Measurements from ENCODE around the gene PFKFB3. TPM values are rescaled to one million over a fixed set of nuclear protein-coding genes. Genes with fewer than 3 reads are reported as not detected.

The PFKFB3 gene
- total and polyA plus RNA-seq, 4 donors, result 11.4 to 234 (median 66.3) TPM

DNA sequence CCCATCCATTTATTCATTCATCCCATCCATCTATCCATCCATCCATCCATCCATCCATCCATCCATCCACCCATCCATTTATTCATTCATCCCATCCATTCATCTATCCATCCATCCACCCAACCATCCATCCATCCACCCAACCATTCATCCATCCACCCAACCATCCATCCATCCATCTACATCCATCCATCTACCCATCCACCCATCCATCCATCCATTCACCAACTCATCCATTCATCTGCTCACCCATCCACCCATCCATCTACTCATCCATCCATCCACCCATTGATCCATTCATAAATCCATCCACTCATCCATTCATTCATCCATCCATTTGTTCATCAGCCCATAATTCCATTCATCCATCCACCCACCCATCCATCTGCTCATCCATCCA lies 56.4 kb downstream of the PFKFB3 start:
- peaks cover 0 to 1% (median 0%) of the 10 kb centered on the region in 5 donors for H3K4me1 ChIP-seq (ENCODE audit: control insufficient read depth in 5 of 5, insufficient read depth in 5 of 5, low read length in 5 of 5)

DNA sequence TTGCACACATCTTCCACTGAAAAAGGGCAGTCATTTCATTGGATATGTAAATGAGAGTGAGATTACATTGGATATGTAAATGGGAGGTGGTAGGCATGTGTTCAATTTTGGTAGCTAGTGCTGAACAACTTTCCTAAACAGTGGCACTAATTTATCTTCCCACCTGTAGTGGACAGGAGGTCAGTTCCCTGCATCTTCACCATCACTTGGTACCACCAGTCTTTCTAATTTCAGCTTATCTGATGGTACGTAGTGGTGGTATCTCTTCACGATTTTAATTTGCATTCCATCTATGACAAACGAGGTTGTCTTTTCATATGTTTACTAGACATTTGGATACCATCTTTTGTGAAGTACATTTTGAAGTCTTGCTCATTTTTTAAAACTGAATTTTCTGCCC lies 58.1 kb downstream of the PFKFB3 start:
- peaks cover 0 to 5% (median 0%) of the 10 kb centered on the region in 4 donors for H3K9me3 ChIP-seq (ENCODE audit: control insufficient read depth in 4 of 4, insufficient read depth in 3 of 4, low read length in 3 of 4)
- no peaks in the 10 kb centered on the region for H3K36me3 ChIP-seq (ENCODE audit: control insufficient read depth in 4 of 4, insufficient read depth in 4 of 4, low read length in 4 of 4)
- ATAC-seq (ENCODE audit: insufficient read depth, low FRiP score) (no peak), DNase-seq (no peak)
- H3K27me3 ChIP-seq (ENCODE audit: control insufficient read depth in 3 of 3, insufficient read depth in 3 of 3, low read length in 2 of 3), result no peaks in the 10 kb centered on the region
- TF ChIP-seq, protein P1, sequence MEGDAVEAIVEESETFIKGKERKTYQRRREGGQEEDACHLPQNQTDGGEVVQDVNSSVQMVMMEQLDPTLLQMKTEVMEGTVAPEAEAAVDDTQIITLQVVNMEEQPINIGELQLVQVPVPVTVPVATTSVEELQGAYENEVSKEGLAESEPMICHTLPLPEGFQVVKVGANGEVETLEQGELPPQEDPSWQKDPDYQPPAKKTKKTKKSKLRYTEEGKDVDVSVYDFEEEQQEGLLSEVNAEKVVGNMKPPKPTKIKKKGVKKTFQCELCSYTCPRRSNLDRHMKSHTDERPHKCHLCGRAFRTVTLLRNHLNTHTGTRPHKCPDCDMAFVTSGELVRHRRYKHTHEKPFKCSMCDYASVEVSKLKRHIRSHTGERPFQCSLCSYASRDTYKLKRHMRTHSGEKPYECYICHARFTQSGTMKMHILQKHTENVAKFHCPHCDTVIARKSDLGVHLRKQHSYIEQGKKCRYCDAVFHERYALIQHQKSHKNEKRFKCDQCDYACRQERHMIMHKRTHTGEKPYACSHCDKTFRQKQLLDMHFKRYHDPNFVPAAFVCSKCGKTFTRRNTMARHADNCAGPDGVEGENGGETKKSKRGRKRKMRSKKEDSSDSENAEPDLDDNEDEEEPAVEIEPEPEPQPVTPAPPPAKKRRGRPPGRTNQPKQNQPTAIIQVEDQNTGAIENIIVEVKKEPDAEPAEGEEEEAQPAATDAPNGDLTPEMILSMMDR (IDR thresholded peaks at IDR 0.05; ENCODE audit: control extremely low read depth, extremely low read depth), result no peak
- H3K9ac ChIP-seq (ENCODE audit: insufficient read depth in 1 of 2, low read length in 2 of 2), result no peak overlapping the region
- 92 to 99% methylated on average over 3 of the region's 3 CpGs for WGBS, 2 donors
- H3K4me3 ChIP-seq, result no peak overlapping the region
- H3K4me1 ChIP-seq (ENCODE audit: control insufficient read depth in 5 of 5, insufficient read depth in 5 of 5, low read length in 5 of 5), result peaks cover 0 to 1% (median 0%) of the 10 kb centered on the region in 5 donors
- no peak overlapping the region for H3K27ac ChIP-seq (ENCODE audit: low read depth in 1 of 2, low read length in 1 of 2)

More for the DNA sequence above, 56.4 kb downstream of the PFKFB3 start:
- ATAC-seq (ENCODE audit: insufficient read depth, low FRiP score), result no peak
- Histone ChIP-seq H3K9me3 (ENCODE audit: control insufficient read depth in 4 of 4, insufficient read depth in 3 of 4, low read length in 3 of 4) (peaks cover 0 to 5% (median 0%) of the 10 kb centered on the region in 4 donors), H3K9ac (ENCODE audit: insufficient read depth in 1 of 2, low read length in 2 of 2) (no peak overlapping the region), H3K27ac (ENCODE audit: low read depth in 1 of 2, low read length in 1 of 2) (no peak overlapping the region), H3K36me3 (ENCODE audit: control insufficient read depth in 4 of 4, insufficient read depth in 4 of 4, low read length in 4 of 4) (no peaks in the 10 kb centered on the region), H3K27me3 (ENCODE audit: control insufficient read depth in 3 of 3, insufficient read depth in 3 of 3, low read length in 2 of 3) (no peaks in the 10 kb centered on the region), H3K4me3 (no peak overlapping the region)
- TF ChIP-seq, protein P1 (IDR thresholded peaks at IDR 0.05; ENCODE audit: control extremely low read depth, extremely low read depth), result no peak
- DNase-seq, result no peak

DNA sequence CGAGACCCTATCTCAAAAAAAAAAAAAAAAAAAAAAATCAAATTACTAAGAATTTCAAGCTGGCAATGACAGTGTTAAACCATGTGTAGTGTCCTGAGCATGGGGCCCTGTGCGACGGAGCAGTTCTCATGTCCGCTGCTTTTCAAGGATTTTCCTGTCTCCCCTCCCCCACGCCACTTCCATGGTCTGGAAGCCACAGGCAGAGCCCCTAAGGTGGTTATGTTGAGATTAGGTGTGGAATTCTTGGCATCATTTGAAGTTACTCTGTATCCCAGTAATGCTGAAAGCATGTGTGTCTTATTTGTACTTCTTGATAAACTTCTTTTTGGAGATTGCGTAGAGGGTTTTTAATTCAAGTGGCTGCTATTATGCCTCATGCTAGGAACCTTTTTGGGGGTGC lies 65.2 kb downstream of the PFKFB3 start:
- TF ChIP-seq, protein P1 (IDR thresholded peaks at IDR 0.05; ENCODE audit: control extremely low read depth, extremely low read depth), result no peak
- Histone ChIP-seq H3K36me3 (ENCODE audit: control insufficient read depth in 4 of 4, insufficient read depth in 4 of 4, low read length in 4 of 4) (no peaks in the 10 kb centered on the region), H3K27ac (ENCODE audit: low read depth in 1 of 2, low read length in 1 of 2) (peak overlapping the region in 1 of 2 donors; percentile 70), H3K4me3 (no peak overlapping the region), H3K9ac (ENCODE audit: insufficient read depth in 1 of 2, low read length in 2 of 2) (no peak overlapping the region), H3K9me3 (ENCODE audit: control insufficient read depth in 4 of 4, insufficient read depth in 3 of 4, low read length in 3 of 4) (no peaks in the 10 kb centered on the region), H3K4me1 (ENCODE audit: control insufficient read depth in 5 of 5, insufficient read depth in 5 of 5, low read length in 5 of 5) (peaks cover 0 to 11% (median 0%) of the 10 kb centered on the region in 5 donors), H3K27me3 (ENCODE audit: control insufficient read depth in 3 of 3, insufficient read depth in 3 of 3, low read length in 2 of 3) (no peaks in the 10 kb centered on the region)
- peak; percentile 37 for ATAC-seq (ENCODE audit: insufficient read depth, low FRiP score)
- WGBS, 2 donors, result 58 to 65% methylated on average over 5 to 6 of the region's 6 CpGs
- DNase-seq, result peak in 2 of 3 donors; percentile 49 to 50

DNA sequence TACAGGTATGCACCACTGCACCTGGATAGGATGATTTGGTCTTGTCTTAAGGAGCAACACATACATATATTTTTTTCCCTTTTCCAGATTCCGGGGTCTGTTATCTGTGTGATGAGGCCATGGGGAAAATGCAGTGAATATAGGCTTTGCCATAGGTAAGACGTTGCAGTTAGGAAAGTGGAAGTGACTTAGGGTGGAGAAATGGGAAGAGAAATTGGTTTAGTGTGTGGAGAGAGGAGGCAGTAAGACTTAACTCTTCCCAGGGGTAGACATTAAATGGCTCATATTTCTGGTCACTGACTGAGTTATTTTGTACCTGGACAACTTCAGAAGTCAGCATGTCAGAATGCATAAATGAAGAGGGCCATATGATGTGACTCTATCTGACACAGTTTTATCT lies 66.7 kb downstream of the PFKFB3 start:
- ATAC-seq (ENCODE audit: insufficient read depth, low FRiP score) (no peak), DNase-seq (no peak)
- no peak overlapping the region for H3K9ac ChIP-seq (ENCODE audit: insufficient read depth in 1 of 2, low read length in 2 of 2)
- H3K9me3 ChIP-seq (ENCODE audit: control insufficient read depth in 4 of 4, insufficient read depth in 3 of 4, low read length in 3 of 4), result no peaks in the 10 kb centered on the region
- peaks cover 0 to 13% (median 6%) of the 10 kb centered on the region in 5 donors for H3K4me1 ChIP-seq (ENCODE audit: control insufficient read depth in 5 of 5, insufficient read depth in 5 of 5, low read length in 5 of 5)
- peak overlapping the region in 1 of 2 donors; percentile 17 for H3K27ac ChIP-seq (ENCODE audit: low read depth in 1 of 2, low read length in 1 of 2)
- WGBS, 2 donors, result 59 to 75% methylated on average over 2 of the region's 2 CpGs
- TF ChIP-seq, protein P1 (IDR thresholded peaks at IDR 0.05; ENCODE audit: control extremely low read depth, extremely low read depth), result no peak
- H3K27me3 ChIP-seq (ENCODE audit: control insufficient read depth in 3 of 3, insufficient read depth in 3 of 3, low read length in 2 of 3), result no peaks in the 10 kb centered on the region
- H3K36me3 ChIP-seq (ENCODE audit: control insufficient read depth in 4 of 4, insufficient read depth in 4 of 4, low read length in 4 of 4), result no peaks in the 10 kb centered on the region
- no peak overlapping the region for H3K4me3 ChIP-seq
